Upper lobe of left lung (tissue), 6 donors: ENCODE data around the gene PPP2R5D. TPM values are rescaled to one million over a fixed set of nuclear protein-coding genes. Genes with fewer than 3 reads are reported as not detected.

ENCODE experiments used
- ATAC-seq, 2 donors: fragments of 200-7000 bp; cut with Tn5 transposase; one replicate each; pipeline ENCODE4 v1.9.1; 2022; ENCODE audit warnings: mild to moderate bottlenecking in 2 of 2, moderate library complexity in 2 of 2; ENCODE audit not compliant: low FRiP score in 2 of 2
- DNase-seq, 2 donors: peaks; one replicate each; pipeline ENCODE4 v3.0.0-alpha.2; 2019 to 2020
- H3K27ac ChIP-seq, 4 donors: fragments of 200-600 bp; sonication (generic); one replicate each; pipeline ENCODE4 v1.5.1; 2016 to 2019
- H3K27me3 ChIP-seq, 4 donors: fragments of 200-600 bp; sonication (generic); one replicate each; pipeline ENCODE4 v1.5.1; 2017 to 2019
- H3K36me3 ChIP-seq, 4 donors: fragments of 200-600 bp; sonication (generic); one replicate each; pipeline ENCODE4 v1.5.1; 2016 to 2019
- H3K4me1 ChIP-seq, 4 donors: fragments of 200-600 bp; sonication (generic); one replicate each; pipeline ENCODE4 v1.5.1; 2018 to 2019
- H3K4me3 ChIP-seq, 4 donors: fragments of 200-600 bp; sonication (generic); one replicate each; pipeline ENCODE4 v1.5.1; 2017 to 2019; ENCODE audit warnings: mild to moderate bottlenecking in 2 of 4, moderate library complexity in 1 of 4
- H3K9me3 ChIP-seq, 4 donors: fragments of 200-600 bp; sonication (generic); one replicate each; pipeline ENCODE4 v1.5.1; 2018 to 2019
- EP300 ChIP-seq, 4 donors: sonication (generic); formaldehyde crosslinking; IDR thresholded peaks; one replicate each; pipeline ENCODE4 v1.5.1; 2017; ENCODE audit warnings: antibody characterized with exemption in 4 of 4, control low read depth in 2 of 4
- POLR2A ChIP-seq, 4 donors: fragments of 450-650 bp; IDR thresholded peaks; one replicate each; pipeline ENCODE4 v1.5.1; 2016 to 2017; ENCODE audit warnings: antibody characterized with exemption in 4 of 4, mild to moderate bottlenecking in 2 of 4
- POLR2AphosphoS5 ChIP-seq, 2 donors: sonication (generic); formaldehyde crosslinking; IDR thresholded peaks; one replicate each; pipeline ENCODE4 v1.5.1; 2017; ENCODE audit warnings: antibody characterized with exemption in 2 of 2
- WGBS, 2 donors: methylation state at CpG; one replicate each; pipeline ENCODE4 v1.1.5; 2017 to 2018; 5-methylcytosine and 5-hydroxymethylcytosine counted together
- total RNA-seq, 6 donors: library from RNA; depleted of rRNA in 4 of 6; stranded (reverse); fragments of >200 nt in 4 of 6; gene quantifications; one replicate each; pipeline versions ENCODE4 v1.1.0 to v1.2.1, GENCODE V29; 2016 to 2021
- TF ChIP-seq, protein P1 (sequence below), 6 experiments: fragments of 450-650 bp in 4 of 6; fragments of 200-600 bp in 2 of 6; sonication (generic) in 2 of 6; IDR thresholded peaks; one replicate each; pipeline ENCODE4 v1.5.1; 2016 to 2019; ENCODE audit warnings: antibody characterized with exemption in 6 of 6
- donor health status: DM: no; HTN: no; CAD: no; lungs with moderate emphysema.
- donor health status: DM: no; HTN: yes; CAD: no; lungs with severe emphysema.

Gene PPP2R5D
- total RNA-seq, 6 donors from 2014 or later = 22.8 to 45.1 (median 27.3) TPM

DNA sequence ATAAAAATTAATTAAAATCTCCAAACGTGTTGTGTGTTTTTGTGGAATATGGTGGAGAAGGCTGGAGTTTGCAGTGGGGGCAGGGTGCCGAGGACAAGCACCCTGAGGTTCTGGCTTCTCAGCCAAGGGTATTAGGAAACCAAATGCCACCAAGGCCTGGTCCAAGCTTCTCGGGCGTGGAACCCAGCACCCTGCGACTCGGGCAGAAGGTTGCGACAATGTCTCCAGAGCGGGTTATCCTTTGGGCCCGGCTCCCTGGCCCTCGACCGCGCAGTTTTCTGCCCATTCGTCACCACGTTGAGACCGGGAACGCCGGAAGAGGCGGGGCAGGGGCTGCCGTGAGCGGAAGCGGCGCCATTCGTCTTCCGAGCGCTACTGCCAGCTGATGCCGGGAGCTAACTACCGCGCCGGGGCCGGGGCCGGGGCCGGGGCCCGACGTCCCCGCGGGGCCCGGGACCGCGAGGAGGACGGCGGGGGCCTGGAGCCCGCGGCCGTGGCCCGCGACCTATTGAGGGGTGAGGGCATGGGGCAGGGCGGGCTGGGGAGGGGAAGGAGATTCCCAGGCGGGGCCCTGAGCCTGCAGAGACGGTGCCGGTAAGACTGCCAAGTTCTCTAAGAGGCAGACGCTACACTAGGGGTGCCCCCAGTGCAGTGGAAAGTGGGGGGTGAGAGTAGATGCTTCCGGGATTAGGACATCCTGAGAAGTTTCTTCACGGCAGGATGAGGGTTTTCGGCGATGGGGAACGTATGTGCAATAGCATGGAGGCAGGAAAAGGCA lies 37.1 kb downstream of the PPP2R5D start, which contains the start of gene RRP36:
RRP36 (plus strand) TSS at position 354 of the 778 bp plus-strand sequence; CDS start at position 386, 32 bp downstream.
- no peaks in the 10 kb centered on the region for H3K27me3 ChIP-seq
- peak; percentile 80 to 95 for DNase-seq
- whole genome bisulfite sequencing, 2 donors = 1% methylated on average over 22 to 52 of the region's 56 CpGs
- ATAC-seq = peak; percentile 90 to 96
- H3K27ac ChIP-seq = peak within 1 kb of the TSS; percentile 85 to 90 (median 88)
- TF ChIP-seq EP300 (IDR thresholded peaks at IDR 0.05) (no peak), POLR2A (IDR thresholded peaks at IDR 0.05) (peak in 2 of 4 donors; percentile 54 to 64), POLR2AphosphoS5 (IDR thresholded peaks at IDR 0.05) (peak in 1 of 2 donors; percentile 63)
- TF ChIP-seq, protein P1, sequence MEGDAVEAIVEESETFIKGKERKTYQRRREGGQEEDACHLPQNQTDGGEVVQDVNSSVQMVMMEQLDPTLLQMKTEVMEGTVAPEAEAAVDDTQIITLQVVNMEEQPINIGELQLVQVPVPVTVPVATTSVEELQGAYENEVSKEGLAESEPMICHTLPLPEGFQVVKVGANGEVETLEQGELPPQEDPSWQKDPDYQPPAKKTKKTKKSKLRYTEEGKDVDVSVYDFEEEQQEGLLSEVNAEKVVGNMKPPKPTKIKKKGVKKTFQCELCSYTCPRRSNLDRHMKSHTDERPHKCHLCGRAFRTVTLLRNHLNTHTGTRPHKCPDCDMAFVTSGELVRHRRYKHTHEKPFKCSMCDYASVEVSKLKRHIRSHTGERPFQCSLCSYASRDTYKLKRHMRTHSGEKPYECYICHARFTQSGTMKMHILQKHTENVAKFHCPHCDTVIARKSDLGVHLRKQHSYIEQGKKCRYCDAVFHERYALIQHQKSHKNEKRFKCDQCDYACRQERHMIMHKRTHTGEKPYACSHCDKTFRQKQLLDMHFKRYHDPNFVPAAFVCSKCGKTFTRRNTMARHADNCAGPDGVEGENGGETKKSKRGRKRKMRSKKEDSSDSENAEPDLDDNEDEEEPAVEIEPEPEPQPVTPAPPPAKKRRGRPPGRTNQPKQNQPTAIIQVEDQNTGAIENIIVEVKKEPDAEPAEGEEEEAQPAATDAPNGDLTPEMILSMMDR (IDR thresholded peaks at IDR 0.05) = no peak
- no peaks in the 10 kb centered on the region for H3K9me3 ChIP-seq
- peak within 1 kb of the TSS; percentile 68 to 100 (median 84) for H3K4me3 ChIP-seq
- peaks cover 28 to 37% (median 29%) of the 10 kb centered on the region in 4 donors for H3K4me1 ChIP-seq
- H3K36me3 ChIP-seq = peaks cover 26 to 56% (median 39%) of the 10 kb centered on the region in 4 donors

DNA sequence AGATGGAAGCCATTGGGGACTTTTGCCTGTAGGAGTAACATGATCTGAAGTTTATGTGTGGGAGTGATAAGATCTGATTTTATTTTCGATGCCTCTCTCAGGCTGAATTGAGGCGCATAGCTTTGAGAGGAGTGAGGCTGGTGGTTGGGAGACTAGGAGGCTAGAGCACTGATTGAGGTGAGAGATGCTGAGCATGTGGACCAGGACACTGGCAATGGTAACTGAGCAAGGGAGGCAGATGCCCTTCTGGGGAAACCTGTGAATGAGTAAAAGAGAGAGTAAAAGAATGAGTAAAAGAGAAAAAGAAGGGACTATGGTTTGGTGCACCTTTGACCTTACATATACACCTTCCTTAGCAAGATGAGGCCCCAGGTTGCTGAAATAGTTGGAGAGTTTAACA lies 40.1 kb downstream of the PPP2R5D start:
- peaks cover 37 to 61% (median 52%) of the 10 kb centered on the region in 4 donors for H3K36me3 ChIP-seq
- TF ChIP-seq EP300 (IDR thresholded peaks at IDR 0.05) = no peak
- TF ChIP-seq POLR2AphosphoS5 (IDR thresholded peaks at IDR 0.05) = no peak
- no peak overlapping the region for H3K27ac ChIP-seq
- no peaks in the 10 kb centered on the region for H3K9me3 ChIP-seq
- peaks cover 18 to 25% (median 21%) of the 10 kb centered on the region in 4 donors for H3K4me1 ChIP-seq
- H3K4me3 ChIP-seq = no peak overlapping the region
- WGBS, 2 donors = 89 to 98% methylated on average over 2 of the region's 2 CpGs
- H3K27me3 ChIP-seq = no peaks in the 10 kb centered on the region
- no peak for DNase-seq
- no peak for ATAC-seq

DNA sequence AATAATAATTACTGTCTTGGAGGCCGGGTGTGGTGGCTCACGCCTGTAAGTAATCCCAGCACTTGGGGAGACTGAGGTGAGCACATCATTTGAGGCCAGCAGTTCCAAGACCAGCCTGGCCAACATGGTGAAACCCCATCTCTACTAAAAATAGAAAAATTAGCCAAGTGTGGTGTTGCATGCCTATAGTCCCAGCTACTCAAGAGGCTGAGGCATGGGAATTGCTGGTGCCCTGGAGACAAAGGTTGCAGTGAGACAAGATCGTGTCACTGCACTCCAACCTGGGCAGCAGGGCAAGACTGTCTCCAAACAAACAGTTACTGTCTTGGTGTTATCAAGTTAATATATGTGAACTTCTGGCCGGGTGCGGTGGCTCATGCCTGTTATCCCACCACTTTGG lies 42.0 kb downstream of the PPP2R5D start:
- no peak for TF ChIP-seq POLR2AphosphoS5 (IDR thresholded peaks at IDR 0.05)
- TF ChIP-seq, protein P1 (IDR thresholded peaks at IDR 0.05) = no peak
- TF ChIP-seq POLR2A (IDR thresholded peaks at IDR 0.05) = no peak
- no peak for TF ChIP-seq EP300 (IDR thresholded peaks at IDR 0.05)
- Histone ChIP-seq H3K27me3 (no peaks in the 10 kb centered on the region), H3K27ac (no peak overlapping the region), H3K36me3 (peaks cover 46 to 75% (median 64%) of the 10 kb centered on the region in 4 donors), H3K4me1 (peaks cover 12 to 18% (median 13%) of the 10 kb centered on the region in 4 donors), H3K9me3 (no peaks in the 10 kb centered on the region), H3K4me3 (no peak overlapping the region)
- ATAC-seq (no peak), DNase-seq (no peak)
- 90 to 92% methylated on average over 5 of the region's 5 CpGs for WGBS, 2 donors

DNA sequence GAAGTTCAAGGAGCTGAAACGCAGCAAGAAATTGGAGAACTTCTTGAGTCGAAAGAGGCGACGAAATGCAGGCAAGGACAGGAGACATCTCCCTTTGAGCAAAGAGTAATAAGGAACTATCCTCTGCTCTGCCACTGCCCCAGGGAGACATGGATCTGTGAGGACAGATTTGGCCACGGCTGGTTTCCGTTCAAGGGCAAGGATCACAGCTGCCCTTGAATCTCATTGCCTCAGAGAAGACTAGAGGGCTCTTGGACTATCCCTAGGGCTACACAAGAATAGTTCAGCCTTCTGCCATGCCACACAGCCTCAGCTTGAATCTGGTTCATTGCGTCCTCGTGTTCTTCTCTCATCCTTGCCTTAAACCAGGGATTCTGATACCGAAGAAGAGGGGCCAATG lies 44.8 kb downstream of the PPP2R5D start:
- TF ChIP-seq EP300 (IDR thresholded peaks at IDR 0.05) = no peak
- no peak for TF ChIP-seq POLR2A (IDR thresholded peaks at IDR 0.05)
- no peak for TF ChIP-seq POLR2AphosphoS5 (IDR thresholded peaks at IDR 0.05)
- TF ChIP-seq, protein P1 (IDR thresholded peaks at IDR 0.05) = no peak
- H3K4me3 ChIP-seq = no peak overlapping the region
- ATAC-seq (no peak), DNase-seq (no peak)
- 92 to 96% methylated on average over 7 to 9 of the region's 9 CpGs for WGBS, 2 donors
- no peak overlapping the region for H3K27ac ChIP-seq
- peaks cover 46 to 97% (median 67%) of the 10 kb centered on the region in 4 donors for H3K36me3 ChIP-seq
- no peaks in the 10 kb centered on the region for H3K9me3 ChIP-seq
- H3K27me3 ChIP-seq = no peaks in the 10 kb centered on the region
- H3K4me1 ChIP-seq = no peaks in the 10 kb centered on the region

DNA sequence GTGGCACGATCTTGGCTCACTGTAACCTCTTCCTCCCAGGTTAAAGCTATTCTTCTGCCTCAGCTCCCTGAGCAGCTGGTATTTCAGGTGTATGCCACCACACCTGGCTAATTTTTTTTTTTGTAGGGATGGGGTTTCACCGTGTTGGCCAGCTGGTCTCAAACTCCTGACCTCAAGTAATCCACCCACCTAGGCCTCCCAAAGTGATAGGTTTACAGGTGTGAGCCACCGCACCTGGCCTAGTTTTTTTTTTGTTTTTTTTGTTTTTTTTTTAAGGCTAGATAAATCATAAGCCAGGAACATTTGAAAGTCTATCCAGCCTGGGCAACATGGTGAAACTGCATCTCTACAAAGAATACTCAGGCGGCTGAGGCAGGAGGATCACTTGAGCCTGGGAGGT lies 48.0 kb downstream of the PPP2R5D start:
- DNase-seq (no peak), ATAC-seq (no peak)
- no peak overlapping the region for H3K27ac ChIP-seq
- no peaks in the 10 kb centered on the region for H3K9me3 ChIP-seq
- H3K4me1 ChIP-seq = no peaks in the 10 kb centered on the region
- 94 to 95% methylated on average over 4 of the region's 4 CpGs for WGBS, 2 donors
- H3K36me3 ChIP-seq = peaks cover 37 to 96% (median 58%) of the 10 kb centered on the region in 4 donors
- H3K4me3 ChIP-seq = no peak overlapping the region
- H3K27me3 ChIP-seq = no peaks in the 10 kb centered on the region
- no peak for TF ChIP-seq POLR2AphosphoS5 (IDR thresholded peaks at IDR 0.05)
- TF ChIP-seq, protein P1 (IDR thresholded peaks at IDR 0.05) = no peak
- no peak for TF ChIP-seq POLR2A (IDR thresholded peaks at IDR 0.05)
- TF ChIP-seq EP300 (IDR thresholded peaks at IDR 0.05) = no peak
